Keratinocyte (primary cell): ENCODE data around the gene FCMR. TPM values are rescaled to one million over a fixed set of nuclear protein-coding genes. Genes with fewer than 3 reads are reported as not detected.

Experiments used
- DNase-seq: peaks from one replicate; pipeline ENCODE4 v3.0.0-alpha.2; 2011; ENCODE audit warnings: low read depth, missing footprints, low spot score
- FAIRE-seq: peaks from 2 replicates; lab custom pipeline; 2011; peaks lifted over from hg19 to GRCh38; lab: Jason Lieb, UNC
- H2AFZ ChIP-seq: 2 replicates; pipeline ENCODE4 v1.6.0; 2012; ENCODE audit warnings: low read length, control low read depth, inconsistent platforms; ENCODE audit not compliant: control insufficient read depth
- H3K27ac ChIP-seq: 2 replicates; pipeline ENCODE4 v1.5.1; 2011; ENCODE audit warnings: low read length; ENCODE audit not compliant: control insufficient read depth, insufficient read depth
- H3K27me3 ChIP-seq: 3 replicates; pipeline ENCODE4 v1.6.0; 2011; ENCODE audit warnings: low read length; ENCODE audit not compliant: control insufficient read depth, insufficient read depth; ENCODE audit errors: extremely low read depth
- H3K36me3 ChIP-seq, 2 experiments: 2 replicates in 1 of 2; 3 replicates in 1 of 2; pipeline ENCODE4 v1.5.1; 2011; ENCODE audit warnings: low read length in 2 of 2, mild to moderate bottlenecking in 1 of 2; ENCODE audit not compliant: control insufficient read depth in 2 of 2, insufficient read depth in 2 of 2; ENCODE audit errors: extremely low read depth in 1 of 2
- H3K4me1 ChIP-seq: 3 replicates; pipeline ENCODE4 v1.5.1; 2011; ENCODE audit warnings: low read length; ENCODE audit not compliant: control insufficient read depth, insufficient read depth; ENCODE audit errors: extremely low read depth
- H3K4me2 ChIP-seq: 3 replicates; pipeline ENCODE4 v1.6.0; 2011; ENCODE audit warnings: low read depth, low read length; ENCODE audit not compliant: control insufficient read depth, insufficient read depth; ENCODE audit errors: extremely low read depth
- H3K4me3 ChIP-seq, 3 experiments: fragments of 200-600 bp in 1 of 3; sonication (generic) in 1 of 3; 2 replicates in 2 of 3; 3 replicates in 1 of 3; pipeline ENCODE4 v1.5.1; 2011 to 2016; ENCODE audit warnings: low read length in 3 of 3, mild to moderate bottlenecking in 3 of 3, control low read depth in 2 of 3, inconsistent platforms in 1 of 3, low read depth in 1 of 3, mixed read lengths in 1 of 3, mixed run types in 1 of 3, moderate library complexity in 1 of 3; ENCODE audit not compliant: control insufficient read depth in 2 of 3, insufficient read depth in 2 of 3; ENCODE audit errors: extremely low read depth in 1 of 3
- H3K79me2 ChIP-seq: 2 replicates; pipeline ENCODE4 v1.6.0; 2012; ENCODE audit warnings: low read length; ENCODE audit not compliant: control insufficient read depth, insufficient read depth
- H3K9ac ChIP-seq: 3 replicates; pipeline ENCODE4 v1.6.0; 2011; ENCODE audit warnings: low read length; ENCODE audit not compliant: control insufficient read depth, insufficient read depth; ENCODE audit errors: extremely low read depth
- H3K9me1 ChIP-seq: 3 replicates; pipeline ENCODE4 v1.6.0; 2011; ENCODE audit warnings: low read length; ENCODE audit not compliant: control insufficient read depth, insufficient read depth; ENCODE audit errors: extremely low read depth
- H3K9me3 ChIP-seq: 2 replicates; pipeline ENCODE4 v1.5.1; 2012; ENCODE audit warnings: low read depth, low read length; ENCODE audit not compliant: control insufficient read depth
- H4K20me1 ChIP-seq: 3 replicates; pipeline ENCODE4 v1.6.0; 2011; ENCODE audit warnings: low read length; ENCODE audit not compliant: control insufficient read depth, insufficient read depth; ENCODE audit errors: extremely low read depth
- CTCF ChIP-seq, 3 experiments: IDR thresholded peaks in 1 of 3; conservative IDR thresholded peaks in 1 of 3; optimal IDR thresholded peaks in 1 of 3; 2 replicates in 2 of 3; 3 replicates in 1 of 3; pipeline versions ENCODE3 to v1.5.1; 2011; ENCODE audit warnings: low read length in 3 of 3, mild to moderate bottlenecking in 3 of 3, moderate library complexity in 2 of 3, control low read depth in 1 of 3, inconsistent platforms in 1 of 3; ENCODE audit not compliant: insufficient read depth in 2 of 3; ENCODE audit errors: extremely low read depth in 1 of 3
- EZH2 ChIP-seq: IDR thresholded peaks from one replicate; pipeline ENCODE4 v1.6.1; 2012; ENCODE audit warnings: inconsistent platforms, mild to moderate bottlenecking, low read length, moderate library complexity
- dilution Hi-C: fragments of 300-500 bp; cut with MboI; formaldehyde crosslinking; loops from one replicate; pipeline ENCODE4 v1.7.0; 2020; ENCODE audit warnings: low sequenced_read_pairs; ENCODE audit not compliant: extremely low pct_ligation_motif_present
- polyA plus RNA-seq, 5 experiments: library from polyadenylated mRNA; depleted of rRNA in 3 of 5; stranded (reverse) in 3 of 5; stranded (forward) in 1 of 5; unstranded in 1 of 5; fragments of >200 nt; gene quantifications; 1 replicate in 1 of 5; 2 replicates in 3 of 5; 3 replicates in 1 of 5; pipeline versions ENCODE4 v1.2.1 to v1.2.3, GENCODE V29; 2011 to 2012; ENCODE audit warnings: missing spikeins in 2 of 5, low read depth in 1 of 5, low replicate concordance in 1 of 5

FCMR gene
- polyA plus RNA-seq, 1 donor (not counting 4 experiments of a cell fraction or from before 2014, with no cell fraction given): 1.8 TPM

- H2AFZ ChIP-seq: peak overlapping the region; percentile 24
- H3K4me1 ChIP-seq: peaks cover 44% of the 10 kb centered on the region
- DNase-seq (no peak), FAIRE-seq (peak; percentile 55)
- H3K27me3 ChIP-seq: no peaks in the 10 kb centered on the region
- no peaks in the 10 kb centered on the region for H4K20me1 ChIP-seq
- H3K27ac ChIP-seq: peak overlapping the region; percentile 78
- no peaks in the 10 kb centered on the region for H3K36me3 ChIP-seq
- dilution Hi-C loops: no loop called here
- peak overlapping the region; percentile 33 for H3K9ac ChIP-seq
- H3K79me2 ChIP-seq: no peaks in the 10 kb centered on the region
- H3K9me3 ChIP-seq: no peaks in the 10 kb centered on the region
- peak overlapping the region in 1 of 3 experiments; percentile 0 for H3K4me3 ChIP-seq
- TF ChIP-seq CTCF (optimal IDR thresholded peaks at IDR 0.05 in 1 of 3, IDR thresholded peaks at IDR 0.05 in 1 of 3, conservative IDR thresholded peaks at IDR 0.05 in 1 of 3; ENCODE audit: extremely low read depth in 1 of 3, insufficient read depth in 2 of 3, low read length in 3 of 3) (no peak), EZH2 (no peak)
- no peaks in the 10 kb centered on the region for H3K9me1 ChIP-seq
- H3K4me2 ChIP-seq: peak overlapping the region; percentile 63
Measured at GRCh38 chr1:206885341-206886060, 36.2 kb downstream of the FCMR start.

- DNase-seq (no peak), FAIRE-seq (no peak)
- Histone ChIP-seq H3K4me1 (peaks cover 29% of the 10 kb centered on the region), H3K9me3 (no peaks in the 10 kb centered on the region), H3K27me3 (no peaks in the 10 kb centered on the region), H3K9me1 (no peaks in the 10 kb centered on the region), H3K36me3 (no peaks in the 10 kb centered on the region), H2AFZ (no peak overlapping the region), H3K9ac (no peak overlapping the region), H3K27ac (no peak overlapping the region), H3K4me3 (no peak overlapping the region), H4K20me1 (no peaks in the 10 kb centered on the region), H3K79me2 (no peaks in the 10 kb centered on the region), H3K4me2 (no peak overlapping the region)
- dilution Hi-C loops: no loop called here
- TF ChIP-seq CTCF (optimal IDR thresholded peaks at IDR 0.05 in 1 of 3, IDR thresholded peaks at IDR 0.05 in 1 of 3, conservative IDR thresholded peaks at IDR 0.05 in 1 of 3; ENCODE audit: extremely low read depth in 1 of 3, insufficient read depth in 2 of 3, low read length in 3 of 3): no peak
- TF ChIP-seq EZH2: no peak
Measured at GRCh38 chr1:206883876-206884275, 37.9 kb downstream of the FCMR start.
